AG04450 (cell line): ENCODE data around the gene DCAF7. TPM values are rescaled to one million over a fixed set of nuclear protein-coding genes. Genes with fewer than 3 reads are reported as not detected.

ENCODE experiments used
- CTCF ChIA-PET: fragments of 300-600, 350-600 bp; formaldehyde crosslinking; extraction: SDS; loops from one replicate; lab custom pipeline; 2022; ENCODE audit warnings: antibody characterized with exemption, inconsistent platforms; lab: Charles Lee
- POLR2A ChIA-PET: fragments of 350-600 bp; formaldehyde crosslinking; extraction: SDS; loops from one replicate; lab custom pipeline; 2021; ENCODE audit warnings: antibody characterized with exemption, inconsistent platforms; lab: Yijun Ruan, JAX
- DNase-seq: peaks from one replicate; pipeline ENCODE4 v3.0.0-alpha.2; 2011; ENCODE audit warnings: low read depth, low spot score
- H3K27ac ChIP-seq: one replicate; pipeline ENCODE4 v1.5.1; 2012; ENCODE audit warnings: low read depth, low read length, control low read depth
- H3K27me3 ChIP-seq: one replicate; pipeline ENCODE4 v1.6.0; 2012; ENCODE audit warnings: low read length; ENCODE audit not compliant: control insufficient read depth, insufficient read depth
- H3K4me3 ChIP-seq: 2 replicates; pipeline ENCODE4 v1.5.1; 2011; ENCODE audit warnings: mild to moderate bottlenecking, low read depth, low read length, control low read depth
- H3K9me3 ChIP-seq: 2 replicates; pipeline ENCODE4 v1.5.1; 2012; ENCODE audit warnings: low read length; ENCODE audit not compliant: control insufficient read depth, insufficient read depth
- CTCF ChIP-seq: IDR thresholded peaks from 2 replicates; pipeline ENCODE4 v1.5.1; 2011; ENCODE audit warnings: low read depth, low read length, control low read depth, inconsistent platforms
- polyA plus RNA-seq: library from polyadenylated mRNA; depleted of rRNA; stranded (reverse); fragments of >200 nt; gene quantifications from 2 replicates; pipeline ENCODE4 v1.2.3, GENCODE V29; 2011; rRNA removed
- small RNA-seq: library from RNA; depleted of rRNA; stranded (forward); fragments of <200 nt; gene quantifications from one replicate; pipeline ENCODE3, GENCODE V24; 2012; ENCODE audit warnings: low read depth; ENCODE audit not compliant: insufficient read length

Gene DCAF7
- polyA plus RNA-seq, 1 experiment = 50.4 TPM

- Histone ChIP-seq H3K4me3 (no peak overlapping the region), H3K9me3 (no peaks in the 10 kb centered on the region), H3K27me3 (no peaks in the 10 kb centered on the region), H3K27ac (no peak overlapping the region)
- ChIA-PET CTCF (no interaction called here), POLR2A (no interaction called here)
- no peak for TF ChIP-seq CTCF
- DNase-seq = no peak
Observed at GRCh38 chr17:63641692-63642448, 91.6 kb downstream of the DCAF7 start.

Small RNA genes lying within 50 kb of the gene (small RNA-seq; reads per million reads assigned to genes)
- not detected for gene RNU6-288P

Other genes with a start within 250 kb of the DCAF7 start
- gene CYB561, start 104.2 kb upstream of the DCAF7 start, polyA plus RNA-seq = 4.9 and 5.3 TPM in 2 replicates
- 0.99 and 1.1 TPM in 2 replicates for gene ACE, start 73.4 kb upstream of the DCAF7 start, polyA plus RNA-seq
- gene KCNH6, start 27.1 kb upstream of the DCAF7 start, polyA plus RNA-seq = 0.04 and 0.06 TPM in 2 replicates
- 23.1 and 23.2 TPM in 2 replicates for gene TACO1, start 50.4 kb downstream of the DCAF7 start, polyA plus RNA-seq
- gene MAP3K3, start 71.9 kb downstream of the DCAF7 start, polyA plus RNA-seq = 14.9 and 15.3 TPM in 2 replicates
- gene LIMD2, start 149.6 kb downstream of the DCAF7 start, polyA plus RNA-seq = 13.4 and 24.6 TPM in 2 replicates
- gene STRADA, start 191.3 kb downstream of the DCAF7 start, polyA plus RNA-seq = 28.0 and 28.1 TPM in 2 replicates
- 52.2 and 68.9 TPM in 2 replicates for gene CCDC47, start 223.1 kb downstream of the DCAF7 start, polyA plus RNA-seq
- 122 and 141 TPM in 2 replicates for gene DDX42, start 223.7 kb downstream of the DCAF7 start, polyA plus RNA-seq